PFSK-1 (cell line): ENCODE results near the gene HDAC4.

ENCODE experiments used
- FOXP2 ChIP-seq: optimal IDR thresholded peaks from 2 replicates; pipeline ENCODE3; 2011; ENCODE audit warnings: borderline replicate concordance, control low read depth, inconsistent platforms; ENCODE audit not compliant: insufficient read depth; ENCODE audit errors: extremely low read length, extremely low read depth
- POLR2AphosphoS5 ChIP-seq: IDR thresholded peaks from 2 replicates; pipeline ENCODE4 v1.6.1; 2012; ENCODE audit warnings: low read depth, mild to moderate bottlenecking, control low read depth, low read length, moderate library complexity
- REST ChIP-seq, 2 experiments: IDR thresholded peaks; 2 replicates each; pipeline versions ENCODE4 v1.6.1 to v1.8.0; 2011 to 2012; ENCODE audit warnings: low read depth in 2 of 2, low read length in 2 of 2, control low read depth in 1 of 2, inconsistent platforms in 1 of 2, mild to moderate bottlenecking in 1 of 2, moderate library complexity in 1 of 2; ENCODE audit not compliant: insufficient read depth in 1 of 2
- SIN3A ChIP-seq: IDR thresholded peaks from 2 replicates; pipeline ENCODE4 v1.6.1; 2012; ENCODE audit warnings: mild to moderate bottlenecking, low read length, moderate library complexity, borderline replicate concordance; ENCODE audit not compliant: insufficient read depth
- TAF1 ChIP-seq: IDR thresholded peaks from 2 replicates; pipeline ENCODE4 v1.6.1; 2012; ENCODE audit warnings: low read length, control low read depth, borderline replicate concordance; ENCODE audit not compliant: insufficient read depth

Gene HDAC4

GRCh38 chr2:239339241-239339640 is 61.6 kb downstream of the HDAC4 start:
- no peak for TF ChIP-seq FOXP2
- no peak for TF ChIP-seq SIN3A
- TF ChIP-seq REST (IDR thresholded peaks at IDR 0.05; ENCODE audit: insufficient read depth in 1 of 2, low read depth in 2 of 2, low read length in 2 of 2), result no peak
- TF ChIP-seq TAF1, result no peak
- no peak for TF ChIP-seq POLR2AphosphoS5

GRCh38 chr2:239337877-239338484 is 62.8 kb downstream of the HDAC4 start:
- TF ChIP-seq FOXP2, result no peak
- TF ChIP-seq POLR2AphosphoS5, result no peak
- TF ChIP-seq REST (IDR thresholded peaks at IDR 0.05; ENCODE audit: insufficient read depth in 1 of 2, low read depth in 2 of 2, low read length in 2 of 2), result no peak
- TF ChIP-seq TAF1, result no peak
- no peak for TF ChIP-seq SIN3A

GRCh38 chr2:239337122-239337876 is 63.5 kb downstream of the HDAC4 start:
- no peak for TF ChIP-seq POLR2AphosphoS5
- TF ChIP-seq TAF1, result no peak
- TF ChIP-seq REST (IDR thresholded peaks at IDR 0.05; ENCODE audit: insufficient read depth in 1 of 2, low read depth in 2 of 2, low read length in 2 of 2), result no peak
- TF ChIP-seq FOXP2, result no peak
- TF ChIP-seq SIN3A, result no peak

GRCh38 chr2:239331560-239331959 is 69.3 kb downstream of the HDAC4 start:
- no peak for TF ChIP-seq POLR2AphosphoS5
- TF ChIP-seq SIN3A, result no peak
- no peak for TF ChIP-seq TAF1
- TF ChIP-seq FOXP2, result no peak
- no peak for TF ChIP-seq REST (IDR thresholded peaks at IDR 0.05; ENCODE audit: insufficient read depth in 1 of 2, low read depth in 2 of 2, low read length in 2 of 2)

- no peak for TF ChIP-seq TAF1
- TF ChIP-seq REST (IDR thresholded peaks at IDR 0.05; ENCODE audit: insufficient read depth in 1 of 2, low read depth in 2 of 2, low read length in 2 of 2), result no peak
- TF ChIP-seq SIN3A, result no peak
- TF ChIP-seq POLR2AphosphoS5, result no peak
- TF ChIP-seq FOXP2, result no peak
Observed at GRCh38 chr2:239330836-239331235, 70.0 kb downstream of the HDAC4 start.
